Skeletal muscle satellite cell (primary cell): ENCODE data around the gene OTUB1.
"Not testable (repeated sequence)": the region's sequence is repeated elsewhere in the genome, so short reads cannot be mapped to it uniquely, and the experiment has no call there.

Source experiments
- H3K27me3 ChIP-seq: 2 replicates; pipeline ENCODE4 v1.7.0; 2013; ENCODE audit warnings: low read length; ENCODE audit not compliant: control insufficient read depth, insufficient read depth
- H3K36me3 ChIP-seq: 2 replicates; pipeline ENCODE4 v1.7.0; 2013; ENCODE audit warnings: mild to moderate bottlenecking, control low read depth, low read length; ENCODE audit not compliant: insufficient read depth
- H3K4me1 ChIP-seq: 2 replicates; pipeline ENCODE4 v1.7.0; 2013; ENCODE audit warnings: low read length; ENCODE audit not compliant: control insufficient read depth, insufficient read depth
- H3K4me2 ChIP-seq: 2 replicates; pipeline ENCODE4 v1.7.0; 2013; ENCODE audit warnings: mild to moderate bottlenecking, low read length
- H3K4me3 ChIP-seq: 2 replicates; pipeline ENCODE4 v1.7.0; 2013; ENCODE audit warnings: low read length
- H3K9ac ChIP-seq: 2 replicates; pipeline ENCODE4 v1.7.0; 2013; ENCODE audit warnings: mild to moderate bottlenecking, low read depth, low read length, moderate library complexity
- H3K9me3 ChIP-seq: replicated peaks from 2 replicates; pipeline ENCODE4 v1.7.0; 2013; ENCODE audit warnings: mild to moderate bottlenecking, control low read depth, low read length

OTUB1 gene

GRCh38 chr11:63952570-63952969 lies 33.7 kb upstream of the OTUB1 start:
- Histone ChIP-seq H3K9ac (no peak overlapping the region), H3K27me3 (no peaks in the 10 kb centered on the region), H3K36me3 (peaks cover 53% of the 10 kb centered on the region), H3K4me3 (no peak overlapping the region), H3K9me3 (no peaks in the 10 kb centered on the region), H3K4me2 (no peak overlapping the region), H3K4me1 (no peaks in the 10 kb centered on the region)

GRCh38 chr11:63958008-63958407 lies 28.2 kb upstream of the OTUB1 start:
- Histone ChIP-seq H3K4me1 (peaks cover 14% of the 10 kb centered on the region), H3K36me3 (peaks cover 33% of the 10 kb centered on the region), H3K4me3 (no peak overlapping the region), H3K27me3 (no peaks in the 10 kb centered on the region), H3K9me3 (no peaks in the 10 kb centered on the region), H3K9ac (no peak overlapping the region), H3K4me2 (no peak overlapping the region)

- H3K9me3 ChIP-seq = no peaks in the 10 kb centered on the region
- peak overlapping the region; percentile 54 for H3K4me2 ChIP-seq
- H3K4me3 ChIP-seq = no peak overlapping the region
- no peaks in the 10 kb centered on the region for H3K27me3 ChIP-seq
- no peaks in the 10 kb centered on the region for H3K36me3 ChIP-seq
- H3K9ac ChIP-seq = no peak overlapping the region
- H3K4me1 ChIP-seq = peaks cover 14% of the 10 kb centered on the region
Measured at GRCh38 chr11:63961608-63962412, 24.4 kb upstream of the OTUB1 start.

- H3K9ac ChIP-seq, H3K36me3 ChIP-seq, H3K9me3 ChIP-seq, H3K27me3 ChIP-seq, H3K4me2 ChIP-seq, H3K4me3 ChIP-seq: not testable (repeated sequence)
- H3K4me1 ChIP-seq = peaks cover 14% of the 10 kb centered on the region
Measured at GRCh38 chr11:63963895-63964294, 22.3 kb upstream of the OTUB1 start.

GRCh38 chr11:63966444-63966843 lies 19.8 kb upstream of the OTUB1 start:
- Histone ChIP-seq H3K4me3 (no peak overlapping the region), H3K4me2 (no peak overlapping the region), H3K9me3 (no peaks in the 10 kb centered on the region), H3K36me3 (no peaks in the 10 kb centered on the region), H3K4me1 (peaks cover 8% of the 10 kb centered on the region), H3K9ac (no peak overlapping the region), H3K27me3 (no peaks in the 10 kb centered on the region)

- no peaks in the 10 kb centered on the region for H3K4me1 ChIP-seq
- H3K4me3 ChIP-seq = no peak overlapping the region
- no peaks in the 10 kb centered on the region for H3K9me3 ChIP-seq
- no peaks in the 10 kb centered on the region for H3K36me3 ChIP-seq
- H3K4me2 ChIP-seq = no peak overlapping the region
- H3K9ac ChIP-seq = no peak overlapping the region
- H3K27me3 ChIP-seq = no peaks in the 10 kb centered on the region
Measured at GRCh38 chr11:63969461-63969860, 16.8 kb upstream of the OTUB1 start.

- Histone ChIP-seq H3K36me3 (no peaks in the 10 kb centered on the region), H3K4me3 (no peak overlapping the region), H3K4me1 (peaks cover 3% of the 10 kb centered on the region), H3K9me3 (no peaks in the 10 kb centered on the region), H3K9ac (no peak overlapping the region), H3K4me2 (no peak overlapping the region), H3K27me3 (no peaks in the 10 kb centered on the region)
Measured at GRCh38 chr11:63970902-63971301, 15.3 kb upstream of the OTUB1 start.

GRCh38 chr11:63973912-63974258 lies 12.4 kb upstream of the OTUB1 start:
- Histone ChIP-seq H3K4me2 (peak overlapping the region; percentile 65), H3K4me3 (peak overlapping the region; percentile 50), H3K4me1 (peaks cover 18% of the 10 kb centered on the region), H3K36me3 (peaks cover 13% of the 10 kb centered on the region)
- H3K9ac ChIP-seq, H3K27me3 ChIP-seq, H3K9me3 ChIP-seq: not testable (repeated sequence)

GRCh38 chr11:63974259-63975143 lies 11.7 kb upstream of the OTUB1 start, which contains the start of gene COX8A:
TSS of gene COX8A (plus strand) at chr11:63974620. CDS start at chr11:63974681, 61 bp downstream.
- Histone ChIP-seq H3K9ac (peak within 1 kb of the TSS; percentile 98), H3K4me3 (peak within 1 kb of the TSS; percentile 100), H3K4me1 (peaks cover 18% of the 10 kb centered on the region), H3K9me3 (no peaks in the 10 kb centered on the region), H3K36me3 (peaks cover 17% of the 10 kb centered on the region), H3K4me2 (peak within 1 kb of the TSS; percentile 93), H3K27me3 (no peaks in the 10 kb centered on the region)

- H3K4me2 ChIP-seq = no peak overlapping the region
- peaks cover 18% of the 10 kb centered on the region for H3K36me3 ChIP-seq
- no peak overlapping the region for H3K4me3 ChIP-seq
- H3K9me3 ChIP-seq = no peaks in the 10 kb centered on the region
- H3K9ac ChIP-seq = no peak overlapping the region
- H3K27me3 ChIP-seq = no peaks in the 10 kb centered on the region
- H3K4me1 ChIP-seq = peaks cover 24% of the 10 kb centered on the region
Measured at GRCh38 chr11:63978551-63979239, 7.5 kb upstream of the OTUB1 start.

GRCh38 chr11:63979426-63979825 lies 6.8 kb upstream of the OTUB1 start:
- no peaks in the 10 kb centered on the region for H3K27me3 ChIP-seq
- H3K4me2 ChIP-seq = no peak overlapping the region
- H3K36me3 ChIP-seq = peaks cover 18% of the 10 kb centered on the region
- H3K9me3 ChIP-seq = no peaks in the 10 kb centered on the region
- H3K4me1 ChIP-seq = peaks cover 24% of the 10 kb centered on the region
- H3K4me3 ChIP-seq = no peak overlapping the region
- H3K9ac ChIP-seq = no peak overlapping the region
